Peyer's patch (tissue), 4 donors: ENCODE results near the gene RUNX1. TPM values are rescaled to one million over a fixed set of nuclear protein-coding genes. Genes with fewer than 3 reads are reported as not detected.

Experiments used
- DNase-seq, 3 donors: peaks; one replicate each; pipeline ENCODE4 v3.0.0-alpha.2; 2017 to 2019
- H3K27ac ChIP-seq, 4 donors: fragments of 200-600 bp; sonication (generic); one replicate each; pipeline ENCODE4 v1.5.1; 2016 to 2019
- H3K27me3 ChIP-seq, 2 donors: fragments of 200-600 bp; sonication (generic); one replicate each; pipeline ENCODE4 v1.5.1; 2019
- H3K36me3 ChIP-seq, 3 donors: fragments of 200-600 bp; sonication (generic); one replicate each; pipeline ENCODE4 v1.5.1; 2016 to 2019
- H3K4me1 ChIP-seq, 4 donors: fragments of 200-600 bp; sonication (generic); one replicate each; pipeline ENCODE4 v1.5.1; 2016 to 2019
- H3K4me3 ChIP-seq, 4 donors: fragments of 200-600 bp; sonication (generic); 1 replicate in 3 of 4; 2 replicates in 1 of 4; pipeline ENCODE4 v1.5.1; 2016 to 2019; ENCODE audit warnings: mild to moderate bottlenecking in 1 of 4
- H3K9me3 ChIP-seq, 4 donors: fragments of 200-600 bp; sonication (generic); one replicate each; pipeline ENCODE4 v1.5.1; 2016 to 2019; ENCODE audit warnings: mild to moderate bottlenecking in 1 of 4
- CTCF ChIP-seq, 6 experiments: fragments of 450-650 bp in 4 of 6; fragments of 200-600 bp in 2 of 6; sonication (generic) in 1 of 6; IDR thresholded peaks; one replicate each; pipeline ENCODE4 v1.5.1; 2017 to 2019; ENCODE audit warnings: antibody characterized with exemption in 6 of 6, mild to moderate bottlenecking in 3 of 6, moderate library complexity in 1 of 6
- POLR2A ChIP-seq, 2 donors: fragments of 450-650 bp; IDR thresholded peaks; one replicate each; pipeline ENCODE4 v1.5.1; 2017; ENCODE audit warnings: antibody characterized with exemption in 2 of 2, mild to moderate bottlenecking in 2 of 2, moderate library complexity in 2 of 2
- total RNA-seq, 4 donors: library from RNA; depleted of rRNA; stranded (reverse); fragments of >200 nt; gene quantifications; one replicate each; pipeline ENCODE4 v1.1.0, GENCODE V29; 2016

Gene RUNX1
- total RNA-seq, 4 donors from 2014 or later, result 15.1 to 80.9 (median 24.1) TPM

- no peaks in the 10 kb centered on the region for H3K9me3 ChIP-seq
Observed at GRCh38 chr21:35004314-35004713, 44.8 kb downstream of the RUNX1 start.

GRCh38 chr21:35002879-35003722 lies 46.0 kb downstream of the RUNX1 start:
- Histone ChIP-seq H3K4me3 (no peak overlapping the region), H3K4me1 (peaks cover 0 to 8% (median 1%) of the 10 kb centered on the region in 4 donors), H3K27ac (no peak overlapping the region), H3K27me3 (no peaks in the 10 kb centered on the region), H3K9me3 (no peaks in the 10 kb centered on the region), H3K36me3 (no peaks in the 10 kb centered on the region)
- TF ChIP-seq POLR2A (IDR thresholded peaks at IDR 0.05) (no peak), CTCF (IDR thresholded peaks at IDR 0.05) (no peak)
- no peak for DNase-seq

More at GRCh38 chr21:35004314-35004713, 44.8 kb downstream of the RUNX1 start:
- H3K36me3 ChIP-seq, result no peaks in the 10 kb centered on the region
- H3K4me3 ChIP-seq, result no peak overlapping the region
- no peak for DNase-seq
- no peak overlapping the region for H3K27ac ChIP-seq
- H3K4me1 ChIP-seq, result peaks cover 0 to 2% (median under 1%) of the 10 kb centered on the region in 4 donors
- H3K27me3 ChIP-seq, result no peaks in the 10 kb centered on the region
- TF ChIP-seq POLR2A (IDR thresholded peaks at IDR 0.05) (no peak), CTCF (IDR thresholded peaks at IDR 0.05) (no peak)

GRCh38 chr21:34999397-34999941 lies 49.6 kb downstream of the RUNX1 start:
- Histone ChIP-seq H3K4me3 (no peak overlapping the region), H3K27ac (no peak overlapping the region), H3K36me3 (no peaks in the 10 kb centered on the region), H3K9me3 (no peaks in the 10 kb centered on the region), H3K4me1 (peaks cover 0 to 16% (median 0%) of the 10 kb centered on the region in 4 donors), H3K27me3 (no peaks in the 10 kb centered on the region)
- no peak for DNase-seq
- TF ChIP-seq POLR2A (IDR thresholded peaks at IDR 0.05), result no peak
- TF ChIP-seq CTCF (IDR thresholded peaks at IDR 0.05), result no peak

- Histone ChIP-seq H3K27me3 (no peaks in the 10 kb centered on the region), H3K36me3 (no peaks in the 10 kb centered on the region), H3K9me3 (no peaks in the 10 kb centered on the region), H3K4me3 (no peak overlapping the region), H3K27ac (no peak overlapping the region), H3K4me1 (peaks cover 0 to 16% (median 0%) of the 10 kb centered on the region in 4 donors)
- DNase-seq, result no peak
- TF ChIP-seq POLR2A (IDR thresholded peaks at IDR 0.05), result no peak
- TF ChIP-seq CTCF (IDR thresholded peaks at IDR 0.05), result no peak
Observed at GRCh38 chr21:34998176-34998575, 50.9 kb downstream of the RUNX1 start.

- Histone ChIP-seq H3K27ac (no peak overlapping the region), H3K4me1 (peaks cover 0 to 16% (median 0%) of the 10 kb centered on the region in 4 donors), H3K36me3 (no peaks in the 10 kb centered on the region), H3K9me3 (no peaks in the 10 kb centered on the region), H3K27me3 (no peaks in the 10 kb centered on the region), H3K4me3 (no peak overlapping the region)
- no peak for DNase-seq
- TF ChIP-seq POLR2A (IDR thresholded peaks at IDR 0.05), result no peak
- TF ChIP-seq CTCF (IDR thresholded peaks at IDR 0.05), result no peak
Observed at GRCh38 chr21:34997294-34997693, 51.8 kb downstream of the RUNX1 start.
